ENCODE results near the gene OR52E8.
A peak's percentile ranks its signal among the peaks of the same experiment; 100 is the strongest.

OR52E8 gene

GRCh38 chr11:5857590-5857989 lies at the start of gene OR52E8:
OR52E8 (minus strand) TSS chr11:5857690; CDS start chr11:5857690, 0 bp downstream.
- DNase-seq (ENCODE audit: low read depth): no peak

GRCh38 chr11:5899534-5899933 lies 42.0 kb upstream of the OR52E8 start:
- DNase-seq (ENCODE audit: low read depth): no peak

GRCh38 chr11:5892908-5893307 lies 35.4 kb upstream of the OR52E8 start, which contains the start of gene OR52E5:
OR52E5 (plus strand) TSS chr11:5893208; CDS start chr11:5900777, 7,569 bp downstream.
- DNase-seq (ENCODE audit: low read depth): no peak

- no peak for DNase-seq (ENCODE audit: low read depth)
Measured at GRCh38 chr11:5891216-5891800, 33.8 kb upstream of the OR52E8 start.

GRCh38 chr11:5887661-5888060 lies 30.2 kb upstream of the OR52E8 start:
- DNase-seq (ENCODE audit: low read depth): no peak

- DNase-seq (ENCODE audit: low read depth): no peak
Measured at GRCh38 chr11:5887172-5887571, 29.7 kb upstream of the OR52E8 start.

GRCh38 chr11:5881756-5882155 lies 24.3 kb upstream of the OR52E8 start:
- DNase-seq (ENCODE audit: low read depth): no peak

GRCh38 chr11:5880329-5880728 lies 22.8 kb upstream of the OR52E8 start, which contains the start of gene OR52E4:
OR52E4 (plus strand) TSS chr11:5880629; CDS start chr11:5884293, 3,664 bp downstream.
- no peak for DNase-seq (ENCODE audit: low read depth)

- DNase-seq (ENCODE audit: low read depth): no peak
Measured at GRCh38 chr11:5878564-5878963, 21.1 kb upstream of the OR52E8 start.

GRCh38 chr11:5865826-5866225 lies 8.3 kb upstream of the OR52E8 start:
- DNase-seq (ENCODE audit: low read depth): no peak

- no peak for DNase-seq (ENCODE audit: low read depth)
Measured at GRCh38 chr11:5851002-5851401, 6.5 kb downstream of the OR52E8 start.

GRCh38 chr11:5847711-5848110 lies 9.8 kb downstream of the OR52E8 start:
- no peak for DNase-seq (ENCODE audit: low read depth)

GRCh38 chr11:5846701-5847100 lies 10.8 kb downstream of the OR52E8 start:
- DNase-seq (ENCODE audit: low read depth): no peak

GRCh38 chr11:5841797-5842196 lies 15.7 kb downstream of the OR52E8 start, which contains the start of gene OR52E6:
OR52E6 (minus strand) TSS chr11:5841897; CDS start chr11:5841897, 0 bp downstream.
- no peak for DNase-seq (ENCODE audit: low read depth)

- no peak for DNase-seq (ENCODE audit: low read depth)
Measured at GRCh38 chr11:5837695-5838094, 19.8 kb downstream of the OR52E8 start.

GRCh38 chr11:5833446-5833845 lies 24.0 kb downstream of the OR52E8 start:
- no peak for DNase-seq (ENCODE audit: low read depth)

- no peak for DNase-seq (ENCODE audit: low read depth)
Measured at GRCh38 chr11:5831196-5831829, 26.2 kb downstream of the OR52E8 start.

- DNase-seq (ENCODE audit: low read depth): no peak
Measured at GRCh38 chr11:5818245-5818886, 39.1 kb downstream of the OR52E8 start.

GRCh38 chr11:5815534-5815933 lies 42.0 kb downstream of the OR52E8 start:
- no peak for DNase-seq (ENCODE audit: low read depth)

GRCh38 chr11:5809905-5810795 lies 47.3 kb downstream of the OR52E8 start:
- DNase-seq (ENCODE audit: low read depth): no peak

- DNase-seq (ENCODE audit: low read depth): no peak
Measured at GRCh38 chr11:5809122-5809519, 48.4 kb downstream of the OR52E8 start.

- DNase-seq (ENCODE audit: low read depth): peak; percentile 48
Measured at GRCh38 chr11:5808500-5809121, 48.9 kb downstream of the OR52E8 start, which contains the start of gene OR52N2. OR52N2 (plus strand) TSS chr11:5808924; CDS start chr11:5820336, 11,412 bp downstream.

Measured in stimulated activated CD8-positive, alpha-beta memory T cell treated with anti-CD3 and anti-CD28 coated beads, Interleukin-4, amount 100 ng/mL, for 24 hours (primary cell).